Colonic mucosa (tissue), 4 donors: ENCODE data around the gene ATP8A1. TPM values are rescaled to one million over a fixed set of nuclear protein-coding genes. Genes with fewer than 3 reads are reported as not detected.

Experiments used
- DNase-seq: peaks from one replicate; pipeline ENCODE4 v3.0.0-alpha.2; 2020
- H3K27ac ChIP-seq: fragments of 200-600 bp; one replicate; pipeline ENCODE4 v1.8.0; 2021
- H3K27me3 ChIP-seq: fragments of 200-600 bp; one replicate; pipeline ENCODE4 v1.8.0; 2021
- H3K36me3 ChIP-seq: fragments of 200-600 bp; one replicate; pipeline ENCODE4 v1.8.0; 2021
- H3K4me1 ChIP-seq: fragments of 200-600 bp; one replicate; pipeline ENCODE4 v1.8.0; 2021; ENCODE audit warnings: mild to moderate bottlenecking
- H3K4me3 ChIP-seq: fragments of 200-600 bp; one replicate; pipeline ENCODE4 v1.8.0; 2021
- H3K9ac ChIP-seq, 2 donors: one replicate each; pipeline ENCODE4 v1.7.0; 2013; ENCODE audit warnings: control low read depth in 2 of 2, low read depth in 2 of 2, low read length in 2 of 2
- H3K9me3 ChIP-seq: fragments of 200-600 bp; one replicate; pipeline ENCODE4 v1.8.0; 2021
- CTCF ChIP-seq: fragments of 200-600 bp; IDR thresholded peaks from one replicate; pipeline ENCODE4 v1.8.0; 2022; ENCODE audit warnings: antibody characterized with exemption, mild to moderate bottlenecking
- intact Hi-C: fragments of 100-400 bp; cut with DNase I; formaldehyde crosslinking; loops from one replicate; pipeline ENCODE4 v1.14.1; 2022
- total RNA-seq, 2 donors: library from RNA; stranded (reverse); fragmentation: NEBNext Ultra II Directional in 1 of 2; extraction: Animal tissue kit (Norgen Biotek cat#: 25700) in 1 of 2; gene quantifications; one replicate each; pipeline ENCODE4 v1.2.1, GENCODE V29; 2021
- donor health status: healthy.
- donor health status: DM: no; HTN: no; CAD: no.
- donor health status: DM: no; HTN: no; CAD: no.

The ATP8A1 gene
- total RNA-seq, 2 donors from 2014 or later = 19.1 to 34.0 TPM

- H3K4me3 ChIP-seq = no peak overlapping the region
- no peaks in the 10 kb centered on the region for H3K27me3 ChIP-seq
- no peaks in the 10 kb centered on the region for H3K36me3 ChIP-seq
- intact Hi-C loops = no loop called here
- H3K9me3 ChIP-seq = no peaks in the 10 kb centered on the region
- no peaks in the 10 kb centered on the region for H3K4me1 ChIP-seq
- H3K27ac ChIP-seq = no peak overlapping the region
- no peak overlapping the region for H3K9ac ChIP-seq
- no peak for TF ChIP-seq CTCF
- DNase-seq = no peak
Observed at GRCh38 chr4:42586775-42587174, 70.1 kb downstream of the ATP8A1 start.

GRCh38 chr4:42579903-42580302 lies 77.0 kb downstream of the ATP8A1 start:
- H3K4me3 ChIP-seq = no peak overlapping the region
- H3K4me1 ChIP-seq = no peaks in the 10 kb centered on the region
- no peak overlapping the region for H3K27ac ChIP-seq
- intact Hi-C loops = loop anchor here (10.0 kb wide), 1 partner anchor 75 kb away; the partner anchor contains the start of gene ATP8A1
- H3K9ac ChIP-seq = no peak overlapping the region
- no peak for DNase-seq
- H3K9me3 ChIP-seq = no peaks in the 10 kb centered on the region
- no peak for TF ChIP-seq CTCF
- H3K36me3 ChIP-seq = no peaks in the 10 kb centered on the region
- H3K27me3 ChIP-seq = no peaks in the 10 kb centered on the region

- Histone ChIP-seq H3K9me3 (no peaks in the 10 kb centered on the region), H3K36me3 (no peaks in the 10 kb centered on the region), H3K9ac (no peak overlapping the region), H3K4me3 (no peak overlapping the region), H3K27ac (no peak overlapping the region), H3K4me1 (no peaks in the 10 kb centered on the region), H3K27me3 (no peaks in the 10 kb centered on the region)
- intact Hi-C loops = loop anchor here (10.0 kb wide), 1 partner anchor 77 kb away; the partner anchor contains the start of gene ATP8A1
- no peak for TF ChIP-seq CTCF
- no peak for DNase-seq
Observed at GRCh38 chr4:42578187-42578586, 78.7 kb downstream of the ATP8A1 start.

- Histone ChIP-seq H3K4me1 (no peaks in the 10 kb centered on the region), H3K4me3 (no peak overlapping the region), H3K36me3 (no peaks in the 10 kb centered on the region), H3K27ac (no peak overlapping the region), H3K9ac (no peak overlapping the region), H3K27me3 (no peaks in the 10 kb centered on the region), H3K9me3 (no peaks in the 10 kb centered on the region)
- DNase-seq = no peak
- intact Hi-C loops = loop anchor here (10.0 kb wide), 1 partner anchor 80 kb away; the partner anchor contains the start of gene ATP8A1
- TF ChIP-seq CTCF = no peak
Observed at GRCh38 chr4:42574870-42575430, 82.0 kb downstream of the ATP8A1 start.

GRCh38 chr4:42573249-42573648 lies 83.7 kb downstream of the ATP8A1 start:
- no peak overlapping the region for H3K27ac ChIP-seq
- H3K27me3 ChIP-seq = no peaks in the 10 kb centered on the region
- H3K4me3 ChIP-seq = no peak overlapping the region
- H3K9me3 ChIP-seq = no peaks in the 10 kb centered on the region
- H3K36me3 ChIP-seq = no peaks in the 10 kb centered on the region
- no peaks in the 10 kb centered on the region for H3K4me1 ChIP-seq
- TF ChIP-seq CTCF = no peak
- H3K9ac ChIP-seq = no peak overlapping the region
- intact Hi-C loops = loop anchor here (10.0 kb wide), 1 partner anchor 82 kb away; the partner anchor contains the start of gene ATP8A1
- DNase-seq = no peak
